GM19035 (cell line): ENCODE measurements around the gene IFT20.
"Not testable (repeated sequence)": the region's sequence is repeated elsewhere in the genome, so short reads cannot be mapped to it uniquely, and the experiment has no call there.

Experiments used
- ATAC-seq: cut with Tn5 transposase; IDR thresholded peaks from one replicate; pipeline ENCODE4 v1.9.1; 2021; ENCODE audit not compliant: unreplicated experiment

The IFT20 gene

GRCh38 chr17:28364665-28365363 is 29.5 kb upstream of the IFT20 start, which contains the start of gene SEBOX:
SEBOX (minus strand) TSS chr17:28365199; CDS start chr17:28365151, 48 bp downstream.
- ATAC-seq: no peak

GRCh38 chr17:28363776-28364650 is 28.7 kb upstream of the IFT20 start:
- ATAC-seq: no peak

DNA sequence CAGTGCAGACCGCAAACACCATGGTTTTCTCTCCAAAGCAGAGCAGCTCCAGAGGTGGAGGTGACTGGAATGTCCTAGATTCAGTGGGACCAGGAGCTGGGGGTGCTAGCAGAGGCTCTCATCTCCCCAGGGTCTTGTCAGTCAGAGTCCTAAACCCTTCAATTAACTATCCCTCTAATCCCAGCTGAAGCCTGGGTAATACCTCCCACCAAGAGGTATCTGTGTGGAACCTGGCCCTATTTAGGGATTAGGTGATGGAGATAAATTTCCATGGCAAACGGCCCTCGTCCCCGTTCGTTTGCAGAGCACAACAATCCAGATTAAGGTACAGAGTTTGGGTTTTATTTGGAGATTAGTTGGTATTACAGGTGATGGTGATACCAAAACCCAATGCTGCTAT is 27.9 kb upstream of the IFT20 start:
- no peak for ATAC-seq

DNA sequence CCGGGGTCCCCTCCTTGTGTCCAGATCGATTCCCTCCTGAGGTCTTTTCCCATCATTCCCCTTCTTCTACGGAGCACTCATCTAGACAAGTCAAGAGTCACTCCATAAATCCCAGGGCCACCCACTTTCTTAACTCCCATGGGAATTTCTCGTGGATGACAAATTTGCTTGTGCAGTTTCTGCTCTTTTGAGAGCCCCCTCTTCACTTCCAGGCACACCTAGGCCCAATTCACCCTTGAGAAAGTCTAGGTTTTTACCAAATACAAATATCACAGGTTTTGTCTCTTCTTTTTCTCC is 22.6 kb upstream of the IFT20 start:
- ATAC-seq: no peak

DNA sequence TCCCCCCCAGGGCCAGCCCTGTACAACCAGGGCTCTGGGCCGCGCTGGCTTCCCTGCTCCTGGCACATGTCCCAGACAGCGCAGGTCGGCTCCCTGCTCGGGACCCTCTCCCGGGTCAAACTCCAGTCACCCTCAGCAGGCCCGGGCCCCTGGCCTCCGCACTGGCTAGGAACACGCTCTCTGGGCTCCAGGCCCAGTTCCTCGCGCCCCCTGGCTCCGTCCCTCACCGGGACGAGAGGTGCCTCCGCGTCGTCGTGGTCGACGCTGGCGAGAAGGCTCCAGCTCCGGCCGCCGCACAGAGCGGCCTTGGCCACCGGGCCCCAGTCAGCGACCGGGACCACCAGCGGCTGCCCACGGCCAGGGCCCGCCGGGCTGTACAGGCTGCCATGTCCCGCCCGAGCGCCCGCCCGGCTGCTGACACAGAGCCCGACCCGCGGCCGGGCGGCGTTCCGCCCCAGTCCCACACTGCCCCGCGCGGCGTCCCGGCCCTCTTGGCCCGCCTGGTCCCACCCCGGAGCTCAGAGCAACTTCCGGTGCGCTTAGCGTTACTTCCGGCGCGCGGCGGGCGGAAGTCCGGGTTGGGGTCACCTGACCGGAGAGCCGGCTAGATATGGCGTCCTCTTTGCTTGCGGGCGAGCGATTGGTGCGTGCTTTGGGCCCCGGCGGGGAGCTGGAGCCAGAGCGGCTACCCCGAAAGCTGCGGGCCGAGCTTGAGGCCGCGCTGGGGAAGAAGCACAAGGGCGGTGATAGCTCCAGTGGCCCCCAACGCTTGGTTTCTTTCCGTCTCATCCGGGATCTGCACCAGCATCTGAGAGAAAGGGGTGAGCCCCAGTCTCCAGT is 22.0 kb upstream of the IFT20 start, which contains the start of gene POLDIP2:
Gene POLDIP2 (minus strand): TSS at position 467 of the 840 bp plus-strand sequence. CDS start 79 bp downstream, at position 388.
- ATAC-seq: peak; percentile 98

GRCh38 chr17:28350271-28350670 is 15.0 kb upstream of the IFT20 start:
- ATAC-seq: no peak

DNA sequence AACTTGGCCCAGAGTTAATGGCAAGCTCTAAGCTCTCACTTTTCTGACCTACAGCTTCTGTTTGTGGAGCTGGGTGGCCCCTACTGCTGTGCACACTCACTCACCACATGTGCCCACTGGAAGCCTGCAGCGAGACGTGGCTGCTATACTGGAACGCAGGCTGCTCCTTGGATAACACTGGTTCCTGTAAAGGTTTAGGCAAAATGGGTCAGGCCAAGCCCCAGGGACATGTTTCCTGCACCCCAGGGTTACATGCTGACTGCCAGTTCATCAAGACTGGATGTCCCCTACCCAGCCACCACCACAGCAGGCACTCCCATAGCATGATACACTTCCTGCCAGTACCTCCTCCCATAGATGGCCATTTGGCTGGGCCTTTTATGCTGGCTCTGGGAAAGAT is 13.7 kb upstream of the IFT20 start:
- no peak for ATAC-seq

DNA sequence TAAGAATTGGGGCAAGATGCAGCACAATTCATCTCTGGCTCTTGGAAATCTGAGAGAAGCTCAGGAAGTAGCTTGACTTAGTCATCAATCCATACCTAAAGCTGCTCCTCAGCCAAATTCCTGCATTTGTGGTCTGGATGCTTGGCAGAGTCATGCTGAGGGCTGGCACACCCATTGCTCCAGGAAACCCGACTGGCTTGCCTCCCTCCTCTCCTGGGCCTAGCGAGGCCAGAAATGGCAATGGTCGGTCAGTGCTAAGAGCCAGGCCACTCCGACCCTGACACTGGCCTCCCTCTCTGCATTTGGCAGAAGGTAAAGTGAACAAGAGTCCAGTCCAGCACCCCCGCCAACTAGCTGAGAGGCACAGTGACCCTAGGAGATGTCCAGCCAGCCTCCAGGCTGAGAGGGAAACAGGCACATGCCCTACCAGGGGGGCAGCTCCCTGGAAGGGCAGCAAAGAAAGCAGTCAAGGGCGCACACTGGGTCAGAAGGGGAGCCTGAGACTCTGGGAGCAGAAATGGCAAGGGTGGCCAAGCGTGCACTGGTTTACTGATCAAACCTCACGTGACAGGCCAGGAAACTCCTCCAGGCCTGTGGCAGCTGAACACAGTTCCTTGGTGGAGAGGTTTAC is 12.1 kb upstream of the IFT20 start:
- no peak for ATAC-seq

GRCh38 chr17:28346746-28347246 is 11.5 kb upstream of the IFT20 start:
- ATAC-seq: no peak

DNA sequence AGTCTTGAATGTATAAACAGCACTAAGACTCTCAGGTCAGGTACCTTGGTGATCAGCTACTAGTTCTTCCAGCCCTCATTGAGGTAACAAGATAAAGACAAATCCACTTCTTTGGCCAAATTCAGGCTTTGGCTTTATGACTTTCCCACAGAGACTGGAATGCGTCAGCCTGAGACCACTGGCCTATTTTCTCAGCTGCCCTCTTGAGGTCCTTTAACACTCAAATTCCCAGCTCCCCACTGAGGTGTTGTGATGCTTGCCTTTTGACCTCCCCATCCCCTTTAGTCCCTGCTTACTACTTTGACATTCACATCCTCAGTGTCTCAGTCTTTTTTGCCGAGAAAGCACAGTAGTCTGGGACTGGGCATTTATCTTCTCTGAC is 10.9 kb upstream of the IFT20 start:
- no peak for ATAC-seq

DNA sequence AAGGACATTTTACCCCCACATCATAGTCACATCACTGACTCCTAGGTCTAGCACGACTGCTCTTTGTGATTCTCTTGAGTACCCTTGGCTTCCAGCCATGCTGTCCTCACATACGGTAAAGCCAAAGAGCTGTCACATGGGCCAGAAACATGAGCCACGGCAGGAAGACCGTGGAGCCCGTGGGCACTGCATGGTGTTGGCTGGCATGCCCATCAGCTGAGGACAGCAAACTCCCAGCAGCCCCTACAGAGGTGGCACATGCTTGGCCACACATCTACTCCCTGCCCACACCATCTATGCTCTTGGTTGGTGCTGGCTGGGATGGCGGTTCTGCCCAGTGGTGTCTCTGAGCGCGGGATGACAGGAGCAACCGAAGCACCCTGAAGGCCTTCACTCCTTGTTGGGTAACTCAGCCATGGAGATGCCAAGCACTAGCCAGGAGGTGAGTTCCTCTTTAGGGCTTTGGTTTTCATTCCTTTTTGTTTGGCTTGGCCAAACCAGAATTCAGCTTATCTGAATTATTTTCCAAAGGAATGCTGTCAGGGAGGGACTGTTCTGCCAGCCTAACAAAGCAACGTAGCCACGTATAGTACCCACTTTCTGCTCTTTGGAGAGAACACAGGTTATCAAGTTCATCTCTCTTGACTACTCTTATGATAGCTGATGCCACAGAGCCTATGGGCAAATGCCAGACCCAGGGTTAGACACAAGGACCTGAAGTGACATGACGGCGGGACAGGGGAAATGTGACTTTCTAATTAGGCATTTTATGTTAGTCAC is 10.3 kb upstream of the IFT20 start:
- no peak for ATAC-seq

DNA sequence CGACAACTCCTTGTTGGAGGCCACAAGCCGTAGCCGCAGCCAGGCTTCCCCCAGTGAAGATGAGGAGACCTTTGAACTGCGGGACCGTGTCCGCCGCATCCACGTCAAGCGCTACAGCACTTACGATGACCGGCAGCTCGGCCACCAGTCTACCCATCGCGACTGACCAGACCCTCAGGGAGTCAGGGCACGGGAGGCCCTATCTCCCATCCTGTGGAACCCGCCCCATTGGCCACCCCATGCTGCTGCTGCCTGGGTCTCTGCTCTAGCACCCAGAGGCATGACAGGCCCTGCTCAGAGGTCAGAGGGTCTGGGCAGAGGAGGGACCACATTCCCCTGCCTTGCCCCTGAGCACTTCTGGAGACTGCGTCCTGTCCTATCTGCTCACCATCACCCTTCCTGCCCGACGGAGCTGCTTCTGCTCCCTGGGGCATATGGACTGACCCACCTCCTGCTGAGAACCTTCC is 9.2 kb upstream of the IFT20 start:
- ATAC-seq: no peak

- ATAC-seq: no peak
Observed at GRCh38 chr17:28344011-28344410, 8.7 kb upstream of the IFT20 start.

- ATAC-seq: no peak
Observed at GRCh38 chr17:28343491-28343932, 8.2 kb upstream of the IFT20 start.

DNA sequence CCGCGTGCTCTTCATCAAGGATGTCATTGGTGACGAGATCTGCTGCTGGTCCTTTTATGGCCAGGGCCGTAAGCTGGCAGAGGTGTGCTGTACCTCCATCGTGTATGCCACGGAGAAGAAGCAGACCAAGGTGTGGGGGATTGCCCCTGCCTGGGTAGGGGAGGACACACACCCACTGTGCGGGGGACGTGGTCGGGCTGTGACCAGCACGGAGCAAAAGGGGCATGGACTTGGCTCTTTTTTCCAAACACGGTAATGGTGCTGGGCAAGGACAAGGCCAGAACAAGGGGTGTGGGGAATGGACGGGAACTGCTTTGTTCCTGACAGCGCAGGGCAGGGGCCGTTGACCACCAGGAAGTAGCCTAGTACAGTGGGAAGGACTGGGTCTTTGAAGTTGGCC is 7.0 kb upstream of the IFT20 start:
- no peak for ATAC-seq

DNA sequence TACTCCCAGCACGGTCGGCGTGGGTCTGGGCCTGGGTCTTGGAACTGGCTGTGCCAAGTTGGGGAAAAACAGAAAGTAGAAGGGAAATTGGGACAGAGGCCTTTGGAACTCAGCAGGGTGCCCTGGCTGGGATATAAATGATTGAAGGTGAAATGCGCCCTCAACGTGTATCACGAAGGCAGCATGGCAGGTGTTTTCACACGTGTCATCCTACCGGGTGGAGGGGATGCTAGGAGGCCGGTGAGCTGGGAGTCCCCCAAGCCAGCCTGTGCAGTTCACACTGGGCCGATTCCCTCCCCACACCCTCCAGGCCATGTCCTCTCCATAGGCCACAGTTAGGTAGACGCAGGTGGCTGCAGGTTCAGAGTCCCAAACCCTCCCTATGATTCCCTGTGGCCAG is 6.2 kb upstream of the IFT20 start:
- ATAC-seq: no peak

DNA sequence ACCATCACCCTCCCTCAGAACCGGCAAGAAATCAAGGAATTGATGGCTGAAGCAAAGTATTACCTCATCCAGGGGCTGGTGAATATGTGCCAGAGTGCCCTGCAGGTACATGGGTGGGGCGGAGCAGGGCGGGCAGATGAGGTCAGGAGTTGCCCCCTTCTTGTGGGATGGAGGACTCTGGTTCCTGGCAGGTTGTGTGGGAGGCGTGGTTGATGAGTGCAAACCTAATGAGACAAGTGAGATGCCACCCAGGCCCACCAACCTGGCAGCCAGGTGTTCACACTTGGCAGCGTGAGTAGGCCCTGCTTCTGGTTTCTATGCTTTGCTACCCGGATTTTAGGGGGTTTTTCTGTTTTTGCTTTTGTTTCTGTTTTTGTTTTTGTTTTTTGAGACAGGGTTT is 5.1 kb upstream of the IFT20 start:
- no peak for ATAC-seq

GRCh38 chr17:28339431-28339830 is 4.2 kb upstream of the IFT20 start:
- no peak for ATAC-seq

GRCh38 chr17:28338769-28339212 is 3.5 kb upstream of the IFT20 start:
- not testable (repeated sequence) for ATAC-seq
